Omental fat pad (tissue), 4 donors: ENCODE measurements around the gene SLC49A4. TPM values are rescaled to one million over a fixed set of nuclear protein-coding genes. Genes with fewer than 3 reads are reported as not detected.

ENCODE experiments used
- ATAC-seq: fragments of 150-250 bp; one replicate; pipeline ENCODE4 v1.9.1; 2016; ENCODE audit warnings: mild to moderate bottlenecking, moderate library complexity; ENCODE audit not compliant: low FRiP score
- DNase-seq: peaks from one replicate; pipeline ENCODE4 v3.0.0-alpha.2; 2019; ENCODE audit warnings: low spot score
- CTCF ChIP-seq, 3 donors: fragments of 450-650 bp; IDR thresholded peaks; one replicate each; pipeline ENCODE4 v1.5.1; 2016 to 2017; ENCODE audit warnings: antibody characterized with exemption in 3 of 3, mild to moderate bottlenecking in 3 of 3, moderate library complexity in 2 of 3
- total RNA-seq, 4 donors: library from RNA; depleted of rRNA; stranded (reverse); fragments of >200 nt; gene quantifications; one replicate each; pipeline ENCODE4 v1.1.0, GENCODE V29; 2016

The SLC49A4 gene
- total RNA-seq, 4 donors from 2014 or later: 14.2 to 21.2 (median 19.7) TPM

DNA sequence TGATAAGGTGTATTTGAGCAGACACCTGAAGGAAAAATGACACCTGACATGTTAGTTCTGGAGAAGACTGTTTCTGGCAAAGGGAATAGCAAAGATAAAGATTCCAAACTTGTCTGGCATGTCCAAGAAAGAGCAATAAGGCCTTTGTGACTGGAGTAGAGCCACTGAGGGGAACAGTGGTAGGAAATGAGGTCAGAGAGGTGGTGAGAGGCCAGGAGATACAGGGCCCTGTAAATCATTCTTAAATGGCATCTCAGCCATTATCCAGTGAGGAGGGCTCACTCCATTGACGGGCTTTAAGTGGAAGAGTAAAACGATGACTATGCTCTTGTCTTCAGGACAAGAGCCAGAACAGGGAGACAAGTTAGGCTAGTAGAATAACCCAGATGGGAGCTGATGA, 4.5 kb downstream of the SLC49A4 start:
- no peak for DNase-seq
- no peak for ATAC-seq
- TF ChIP-seq CTCF (IDR thresholded peaks at IDR 0.05): no peak

DNA sequence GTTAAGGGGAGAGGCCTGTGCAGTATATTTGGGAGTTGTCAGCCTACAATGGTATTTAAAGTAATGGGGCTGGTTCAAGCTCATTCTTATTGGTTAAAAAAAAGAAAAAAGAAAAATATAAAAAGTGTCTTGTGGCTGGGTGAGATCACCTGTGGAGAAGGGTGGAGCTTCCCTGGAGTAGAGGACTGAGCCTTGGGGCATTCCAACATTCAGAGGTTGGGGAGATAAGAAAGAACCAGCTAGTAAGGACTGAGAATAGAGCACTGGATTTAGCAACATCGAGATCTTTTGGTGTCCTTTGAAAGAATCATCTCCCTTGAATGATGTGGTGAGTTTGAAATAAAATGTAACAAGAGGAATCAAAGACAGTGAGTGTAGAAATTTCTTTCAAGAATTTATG, 5.2 kb downstream of the SLC49A4 start:
- no peak for DNase-seq
- ATAC-seq: no peak
- no peak for TF ChIP-seq CTCF (IDR thresholded peaks at IDR 0.05)

DNA sequence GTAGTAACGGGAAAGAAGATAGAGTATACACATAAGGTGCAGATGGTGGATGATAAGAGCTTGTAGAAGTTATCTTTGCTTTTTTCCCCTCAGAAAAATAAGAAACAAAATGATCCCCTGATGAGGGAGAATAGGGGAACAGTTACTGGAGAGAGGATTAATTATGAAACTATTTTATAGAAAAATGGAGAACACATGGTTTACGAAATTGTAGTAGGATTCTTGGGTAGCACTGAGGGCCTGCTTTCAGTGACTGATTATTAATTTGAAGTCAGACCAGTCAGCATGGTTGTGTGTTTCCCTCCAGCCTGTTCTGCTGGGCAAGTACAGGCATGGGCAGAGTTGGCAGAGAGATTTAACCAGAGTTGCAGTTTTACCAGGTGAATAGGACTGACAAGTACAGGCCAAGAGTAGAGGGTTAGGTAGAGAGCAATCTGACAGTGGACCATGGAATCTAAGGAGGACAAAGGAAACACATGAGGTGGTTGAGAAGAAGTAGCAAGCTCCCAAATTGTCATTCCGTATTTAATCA, 5.9 kb downstream of the SLC49A4 start:
- no peak for ATAC-seq
- no peak for TF ChIP-seq CTCF (IDR thresholded peaks at IDR 0.05)
- no peak for DNase-seq

GRCh38 chr3:122802323-122802722, 7.5 kb downstream of the SLC49A4 start:
- TF ChIP-seq CTCF (IDR thresholded peaks at IDR 0.05): no peak
- ATAC-seq: no peak
- no peak for DNase-seq

DNA sequence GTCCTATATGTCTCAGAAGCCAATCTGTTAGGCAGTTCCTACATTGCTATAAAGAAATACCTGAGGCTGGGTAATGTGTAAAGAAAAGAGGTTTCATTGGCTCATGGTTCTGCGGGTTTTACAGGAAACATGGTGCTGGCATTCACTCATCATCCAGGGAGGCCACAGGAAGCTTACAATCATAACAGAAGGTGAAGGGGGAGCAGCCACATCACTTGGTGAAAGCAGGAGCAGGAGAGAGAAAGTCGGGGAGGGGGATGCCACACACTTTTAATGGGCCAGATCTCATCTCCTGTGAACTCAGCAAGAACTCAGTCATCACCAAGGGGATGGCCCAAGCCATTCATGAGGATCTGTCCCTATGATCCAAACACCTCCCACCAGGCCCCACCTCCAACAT, 9.1 kb downstream of the SLC49A4 start:
- no peak for TF ChIP-seq CTCF (IDR thresholded peaks at IDR 0.05)
- no peak for DNase-seq
- ATAC-seq: no peak

DNA sequence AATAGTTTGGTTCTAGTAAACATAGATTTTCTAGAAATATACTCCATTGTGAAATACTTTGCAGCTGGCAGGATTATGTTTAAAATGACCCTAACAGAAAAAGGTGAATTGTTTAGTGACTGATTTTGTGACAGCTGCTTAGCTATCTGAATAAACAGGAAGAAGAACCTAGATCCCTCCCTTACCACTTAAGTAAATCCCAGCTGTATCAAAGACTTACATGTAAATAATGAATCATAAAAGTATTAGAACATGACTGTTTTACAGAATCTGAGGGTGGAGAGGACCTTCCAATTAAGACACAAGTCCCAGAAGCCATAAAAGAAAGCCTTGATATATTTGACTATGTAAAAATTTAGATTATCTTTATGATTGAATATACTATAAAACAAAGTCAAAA, 15.9 kb downstream of the SLC49A4 start:
- no peak for DNase-seq
- no peak for ATAC-seq
- no peak for TF ChIP-seq CTCF (IDR thresholded peaks at IDR 0.05)

GRCh38 chr3:122816587-122816986, 21.7 kb downstream of the SLC49A4 start:
- DNase-seq (no peak), ATAC-seq (no peak)
- TF ChIP-seq CTCF (IDR thresholded peaks at IDR 0.05): no peak
